A172 (cell line): ENCODE data around the gene LAMB1. TPM values are rescaled to one million over a fixed set of nuclear protein-coding genes. Genes with fewer than 3 reads are reported as not detected.
"Not testable (repeated sequence)": the region's sequence is repeated elsewhere in the genome, so short reads cannot be mapped to it uniquely, and the experiment has no call there.

Experiments
- DNase-seq: peaks from one replicate; pipeline ENCODE4 v3.0.0-alpha.2; 2015; ENCODE audit warnings: low spot score
- total RNA-seq: library from RNA; depleted of rRNA; stranded (reverse); fragments of >200 nt; shearing (Covaris generic); gene quantifications from 2 replicates; pipeline ENCODE4 v1.2.3, GENCODE V29; 2014

Gene LAMB1
- total RNA-seq, 1 experiment from 2014 or later: 133 TPM

DNA sequence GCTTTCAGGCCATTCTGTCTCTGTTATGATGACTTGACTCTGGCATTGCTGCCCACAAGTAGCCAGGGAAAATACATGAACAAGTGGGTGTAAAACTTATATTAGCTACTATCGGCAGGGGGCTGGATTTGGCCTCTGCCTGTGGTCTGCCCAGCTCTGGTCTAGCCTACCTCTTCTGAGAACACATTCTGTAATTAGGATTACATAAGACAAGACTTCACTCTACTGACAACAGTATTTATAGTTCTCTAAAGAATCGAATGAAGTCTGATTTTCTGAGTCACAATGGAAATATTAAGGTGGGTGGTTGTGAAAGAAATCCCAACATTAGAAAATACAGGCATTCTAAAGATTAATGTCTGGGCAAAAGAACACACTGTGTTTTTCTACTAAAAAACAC, 56.5 kb downstream of the LAMB1 start:
- DNase-seq: no peak

DNA sequence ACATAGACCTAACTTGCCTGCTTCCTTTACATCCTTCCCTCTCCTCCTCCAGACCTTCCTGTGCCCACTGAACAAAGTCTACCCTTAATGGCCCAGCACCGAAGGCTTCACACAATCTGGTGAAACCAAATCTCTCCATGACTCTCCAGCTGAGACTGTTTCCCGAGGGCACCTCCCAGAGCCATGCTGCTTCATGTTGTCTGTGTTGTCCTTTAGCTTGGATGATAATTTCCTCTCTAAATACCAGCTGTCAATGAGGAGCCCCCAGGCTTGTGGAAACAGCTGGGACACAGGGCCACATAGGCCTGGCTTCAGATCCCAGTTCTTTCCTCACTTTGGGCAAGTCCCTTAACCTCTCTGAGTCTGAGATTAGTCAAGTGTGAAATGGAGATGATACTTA, 57.6 kb downstream of the LAMB1 start:
- no peak for DNase-seq

DNA sequence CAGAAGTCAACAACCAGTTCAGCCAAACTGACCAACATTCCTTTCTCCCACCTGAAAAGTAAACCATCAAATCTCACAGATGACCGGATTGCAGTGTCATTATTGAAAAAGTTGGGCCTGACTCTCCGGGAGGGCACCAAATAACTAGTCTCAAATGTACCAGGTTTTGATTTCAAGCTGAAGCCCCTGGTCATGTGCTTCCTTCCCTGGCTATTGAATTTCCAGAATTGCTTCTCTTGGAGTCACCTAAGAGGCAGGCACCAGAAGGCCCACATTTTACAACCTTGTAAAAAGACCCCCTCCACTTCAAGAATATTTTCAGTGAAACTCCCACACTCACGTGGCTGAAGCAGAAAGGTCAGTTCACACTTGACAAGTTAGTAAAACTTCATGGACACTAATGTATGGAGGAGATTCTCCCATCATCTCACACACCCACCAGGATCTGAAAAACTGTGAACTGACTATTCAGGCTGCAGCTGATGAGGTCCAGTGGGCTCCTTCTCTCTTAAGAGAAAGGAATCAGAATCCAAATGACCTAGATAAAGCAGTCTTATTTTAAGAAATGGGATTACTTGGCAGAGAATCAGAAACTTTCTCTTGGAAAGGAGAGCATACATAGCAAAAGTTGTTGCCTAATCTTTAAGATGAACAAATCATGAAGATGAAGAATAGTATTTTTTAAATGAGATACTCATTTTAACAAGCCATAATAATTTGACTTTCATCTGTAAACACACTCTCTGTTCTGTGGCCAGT, 58.4 kb downstream of the LAMB1 start:
- no peak for DNase-seq

DNA sequence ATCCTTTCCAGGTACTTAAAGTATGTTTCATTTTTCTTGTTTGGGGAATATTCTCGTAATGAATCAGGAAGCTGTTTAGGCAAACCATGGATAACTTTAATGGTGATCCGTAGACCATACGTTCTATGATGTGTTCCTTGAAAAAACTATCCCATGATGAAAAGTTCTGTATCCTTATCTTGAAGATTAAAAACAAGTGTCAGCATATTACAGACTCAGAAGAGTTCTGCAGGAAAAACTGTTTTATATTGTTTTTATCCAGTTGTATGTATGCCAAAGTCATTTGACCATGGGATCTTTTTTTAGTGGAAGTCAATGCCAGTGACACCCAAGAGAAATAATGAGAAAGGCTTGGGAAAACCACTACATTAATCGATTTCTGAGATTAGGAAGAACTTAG, 59.9 kb downstream of the LAMB1 start:
- no peak for DNase-seq

DNA sequence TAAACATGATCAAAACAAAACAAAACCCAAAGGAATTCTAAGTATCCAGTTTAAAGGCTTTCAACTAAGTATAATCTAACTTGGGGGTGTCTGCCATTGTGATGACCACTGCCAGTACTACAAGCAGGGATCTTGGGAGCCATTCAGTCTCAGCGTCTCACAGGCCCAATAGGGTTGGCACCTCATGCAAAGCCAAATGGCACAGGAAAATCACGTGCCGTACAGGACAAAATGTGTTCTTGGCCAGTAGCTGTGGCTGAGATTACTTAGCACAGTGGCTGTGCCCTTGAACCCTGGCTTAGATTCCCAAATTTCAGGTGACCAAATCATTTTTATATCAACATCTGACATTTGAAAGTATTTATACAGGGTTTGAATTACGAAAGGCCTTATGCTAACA, 62.0 kb downstream of the LAMB1 start:
- DNase-seq: no peak

DNA sequence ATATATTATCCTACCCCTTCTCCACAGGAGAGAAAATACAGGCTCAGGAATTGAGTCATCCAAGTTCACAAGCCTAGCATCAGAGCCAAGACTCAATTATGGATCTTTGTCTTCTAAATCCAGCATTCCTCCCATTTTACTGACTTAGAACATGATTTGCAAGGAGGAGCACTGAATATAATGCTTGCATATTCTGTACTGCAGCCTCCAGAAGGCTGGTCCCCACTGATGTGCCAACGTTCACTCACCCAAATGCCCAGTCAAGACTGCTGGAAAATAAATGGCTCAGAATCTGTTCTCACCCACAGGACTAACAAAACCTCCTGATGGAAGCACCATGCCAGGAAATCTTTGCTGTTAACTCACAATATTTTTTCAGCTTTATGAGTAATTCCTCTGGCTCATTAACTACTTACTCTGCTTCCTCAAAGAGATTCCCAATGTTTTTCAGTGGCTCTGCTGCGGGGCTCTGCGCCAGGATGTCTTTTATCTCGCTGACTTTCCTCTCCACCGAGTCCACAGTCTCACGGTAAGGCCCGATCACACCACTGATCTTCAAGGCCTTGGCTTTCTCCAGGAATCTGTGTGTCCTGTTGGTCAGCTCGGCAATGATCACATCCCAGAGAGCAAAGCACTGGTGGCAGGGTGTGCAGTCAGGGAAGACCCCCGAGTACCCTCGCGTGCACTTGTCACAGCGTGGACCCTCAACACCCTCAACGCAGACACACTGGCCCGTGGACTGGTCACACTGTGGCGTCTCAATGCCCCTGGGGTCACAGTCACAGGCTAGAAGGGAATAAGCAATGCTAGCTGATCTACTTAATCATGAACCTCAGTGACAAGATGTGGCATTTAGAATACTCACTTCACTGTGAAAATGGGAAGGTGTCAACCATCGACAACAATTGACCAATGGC, 63.1 kb downstream of the LAMB1 start:
- peak; percentile 91 for DNase-seq

DNA sequence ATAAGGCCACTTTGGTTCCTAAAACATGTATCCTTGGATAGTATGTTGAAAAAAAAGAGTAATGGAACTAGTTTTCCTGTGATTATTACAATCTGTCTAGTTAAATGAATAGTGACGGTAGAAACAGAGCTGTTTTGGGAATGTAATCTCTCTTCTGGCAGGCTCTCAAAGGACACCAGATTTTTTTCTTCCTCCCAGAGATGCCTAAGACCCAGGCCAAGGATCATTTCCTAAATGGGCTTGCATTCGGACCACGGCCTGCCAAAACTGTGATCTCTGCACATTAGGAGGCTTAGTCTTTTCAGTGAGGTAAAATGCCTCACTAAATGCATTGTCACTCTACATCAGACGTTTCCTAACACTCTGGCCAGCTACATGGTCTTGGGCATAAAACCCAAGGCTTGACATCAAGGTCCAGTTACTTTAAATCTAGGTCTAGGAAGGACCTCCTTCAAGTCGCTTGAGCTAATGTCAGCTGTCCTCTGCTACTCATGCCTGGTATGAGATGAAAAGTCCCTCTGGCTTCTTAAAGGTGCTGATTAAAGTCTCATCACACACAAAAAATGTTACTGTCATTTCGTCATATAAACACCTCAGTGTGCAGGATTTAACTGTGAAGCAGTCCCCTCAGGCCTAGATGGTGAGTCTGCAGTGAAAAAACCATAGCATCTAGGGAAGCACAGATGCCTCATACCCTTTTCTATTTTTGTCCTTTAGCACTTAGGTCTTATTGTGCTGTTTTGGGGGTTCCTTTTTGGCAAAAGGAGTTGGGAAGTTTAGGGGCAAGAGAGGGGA, 64.3 kb downstream of the LAMB1 start:
- DNase-seq: no peak

DNA sequence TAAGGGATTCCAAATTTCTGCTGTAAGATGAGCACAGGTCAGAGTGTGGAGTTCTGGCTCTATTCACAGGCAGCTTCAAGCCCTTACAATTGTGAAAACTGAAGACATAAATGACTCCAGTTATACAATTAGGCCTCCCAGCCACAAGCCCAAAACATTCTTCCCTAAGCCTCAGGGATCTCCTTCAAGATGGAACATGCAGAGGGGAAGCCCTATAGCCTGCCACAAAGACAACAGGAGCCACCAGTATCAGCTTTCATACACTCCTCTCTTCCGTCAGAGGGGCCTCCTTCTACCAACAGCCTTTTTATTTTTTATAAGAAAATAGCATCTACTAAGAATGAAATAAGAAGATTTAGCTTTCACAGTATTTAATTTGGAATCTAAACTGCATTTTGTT, 65.4 kb downstream of the LAMB1 start:
- DNase-seq: no peak

DNA sequence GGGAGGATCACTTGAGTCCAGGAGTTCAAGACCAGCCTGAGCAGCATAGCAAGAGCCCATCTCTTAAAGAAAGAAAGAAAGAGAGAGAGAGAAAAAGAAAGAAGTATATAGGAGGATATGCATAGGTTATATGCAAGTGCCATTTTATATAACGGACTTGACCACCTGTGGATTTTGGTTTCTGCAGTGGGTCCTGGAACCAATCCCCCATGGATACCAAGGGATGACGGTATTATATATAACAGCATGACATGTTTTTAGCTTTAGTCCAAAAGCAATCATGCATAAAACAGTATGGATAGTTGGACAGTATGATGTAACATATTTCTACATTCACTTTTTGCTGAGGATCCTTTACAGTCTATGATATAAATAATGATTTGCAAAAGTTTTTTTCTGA, 66.6 kb downstream of the LAMB1 start:
- DNase-seq: no peak

DNA sequence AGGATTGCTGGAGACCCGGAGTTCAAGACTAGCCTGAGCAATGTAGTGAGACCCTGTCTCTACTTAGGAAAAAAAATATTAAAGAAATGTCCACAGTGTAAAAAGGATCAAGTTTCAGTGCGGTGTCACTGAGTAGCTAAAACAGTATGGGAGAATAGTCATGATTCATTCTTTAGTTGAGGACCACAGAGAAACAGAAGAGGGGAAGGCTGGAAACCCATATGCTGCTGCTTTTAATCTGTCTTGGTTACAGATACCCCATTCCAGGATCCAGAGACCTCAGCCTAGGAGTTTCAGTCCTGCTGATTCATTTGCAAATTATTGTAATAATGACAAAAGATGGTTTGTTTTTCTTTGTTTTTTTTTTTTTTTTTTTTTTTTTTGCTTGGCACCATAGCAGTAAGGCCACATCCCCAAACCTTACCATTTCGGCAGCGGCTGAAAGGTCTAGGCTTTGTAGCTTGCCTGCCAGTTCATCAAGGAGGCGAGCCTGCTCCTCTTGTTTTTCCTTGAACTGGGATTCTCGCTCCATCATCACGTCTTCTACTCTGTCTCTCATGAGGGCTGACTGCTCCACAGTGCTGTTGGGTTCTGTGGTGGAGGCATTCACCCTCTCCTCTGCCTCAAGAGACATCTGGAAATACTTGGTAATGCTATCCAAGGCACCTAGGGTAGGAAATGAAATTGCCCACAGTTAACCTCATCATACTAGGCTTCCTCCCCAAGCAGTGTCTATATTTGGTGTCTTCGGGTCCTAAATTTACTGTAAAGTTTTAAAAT, 67.8 kb downstream of the LAMB1 start:
- no peak for DNase-seq

DNA sequence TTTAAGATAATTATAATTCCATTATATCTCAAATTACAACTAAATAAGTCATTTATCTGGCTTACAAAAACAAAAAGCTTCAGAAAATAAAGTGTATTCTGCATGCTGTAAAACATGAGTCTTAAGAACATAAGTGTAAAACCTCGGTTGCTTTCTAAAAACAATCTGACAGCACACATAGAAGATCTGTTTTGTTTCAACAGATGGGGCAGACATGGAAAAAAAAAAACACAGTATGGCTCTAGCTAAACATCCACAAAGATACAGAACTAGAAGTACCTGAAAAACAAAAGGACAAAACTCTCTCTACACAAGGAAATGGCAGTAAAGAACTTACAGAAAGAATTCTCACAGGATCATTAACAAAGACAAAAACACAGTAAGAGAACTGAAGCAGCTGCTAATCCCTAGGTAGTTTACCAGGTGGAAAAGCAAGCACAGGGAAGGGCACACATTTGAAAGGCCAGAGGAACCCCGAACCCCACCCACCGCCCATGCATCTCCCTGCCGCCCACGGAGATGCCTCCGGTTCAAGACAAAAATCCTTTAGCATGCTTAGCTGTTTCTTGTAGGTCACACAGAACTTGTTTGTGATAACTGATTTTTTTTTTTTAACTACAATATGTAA, 69.5 kb downstream of the LAMB1 start:
- DNase-seq: no peak

DNA sequence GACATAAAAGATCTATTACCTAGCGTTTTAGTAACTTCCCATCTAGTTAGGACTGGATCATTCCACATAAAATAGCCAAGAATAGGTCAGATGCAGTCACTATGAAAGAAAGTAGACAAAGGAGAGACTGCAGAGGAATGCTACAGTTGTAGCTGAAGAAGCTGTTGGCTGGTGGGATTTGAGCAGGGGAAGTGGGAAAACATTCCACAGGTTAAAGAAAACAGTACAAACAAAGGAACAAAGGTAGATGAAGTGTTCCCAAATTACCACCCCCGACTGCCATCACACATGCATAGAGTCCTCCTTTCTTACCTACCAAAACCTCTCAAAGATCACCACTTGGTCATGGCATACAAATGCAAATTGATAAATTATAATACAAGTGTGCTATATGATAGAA, 70.2 kb downstream of the LAMB1 start:
- no peak for DNase-seq

DNA sequence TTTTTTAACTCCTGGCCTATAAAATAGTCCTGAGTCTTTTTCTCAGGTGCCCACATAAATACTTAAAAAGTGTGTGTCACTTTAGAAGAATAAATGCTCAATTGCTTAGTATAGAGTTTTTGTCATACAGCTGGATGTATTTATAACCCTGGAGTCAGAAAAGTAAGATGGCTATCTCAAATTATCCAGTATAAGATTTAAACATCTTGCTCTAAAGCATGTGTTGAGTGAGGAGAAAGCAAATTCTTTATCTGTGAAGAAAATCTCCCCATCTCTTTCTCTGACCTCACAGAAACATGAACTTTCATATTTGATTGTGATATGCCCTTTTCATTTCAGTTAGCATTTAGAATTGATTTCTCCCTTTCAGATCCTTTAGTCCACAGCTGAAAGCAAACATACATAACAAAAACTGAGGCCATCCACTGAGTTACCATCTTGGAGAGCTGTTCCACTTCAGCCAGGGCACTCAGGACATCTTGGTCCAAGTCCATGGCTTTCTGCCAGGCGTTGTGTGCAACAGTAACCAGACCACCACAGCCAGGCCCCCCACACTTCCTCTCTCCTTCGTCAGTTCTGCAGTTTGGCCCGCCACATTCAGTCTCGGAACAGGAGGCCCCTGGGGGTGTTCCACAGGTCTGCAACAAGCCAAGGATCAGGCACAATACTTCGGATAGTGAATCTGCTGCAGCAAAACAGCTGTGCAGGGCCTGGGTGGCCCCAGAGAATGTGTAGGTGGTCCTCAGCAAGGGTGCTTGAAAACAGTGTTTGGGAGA, 71.0 kb downstream of the LAMB1 start:
- DNase-seq: no peak

DNA sequence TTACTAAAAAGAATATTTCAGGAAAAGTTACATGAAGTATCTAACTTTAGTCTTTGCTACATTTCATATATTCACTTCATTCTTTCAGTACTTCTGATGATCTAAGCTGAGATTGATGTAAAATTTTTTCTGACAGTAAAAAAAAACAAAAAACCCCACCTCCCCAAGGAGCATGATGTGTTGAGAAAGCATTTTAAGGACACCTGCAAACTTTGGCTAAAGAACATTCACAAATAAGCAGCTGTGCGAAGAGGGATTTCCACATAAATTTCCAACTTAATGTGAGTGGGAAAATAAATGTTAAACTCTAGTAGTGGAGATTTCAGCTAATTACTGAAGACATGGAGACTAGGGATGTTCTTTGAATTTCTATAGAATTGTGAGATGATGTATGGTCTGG, 76.5 kb downstream of the LAMB1 start:
- DNase-seq: no peak

DNA sequence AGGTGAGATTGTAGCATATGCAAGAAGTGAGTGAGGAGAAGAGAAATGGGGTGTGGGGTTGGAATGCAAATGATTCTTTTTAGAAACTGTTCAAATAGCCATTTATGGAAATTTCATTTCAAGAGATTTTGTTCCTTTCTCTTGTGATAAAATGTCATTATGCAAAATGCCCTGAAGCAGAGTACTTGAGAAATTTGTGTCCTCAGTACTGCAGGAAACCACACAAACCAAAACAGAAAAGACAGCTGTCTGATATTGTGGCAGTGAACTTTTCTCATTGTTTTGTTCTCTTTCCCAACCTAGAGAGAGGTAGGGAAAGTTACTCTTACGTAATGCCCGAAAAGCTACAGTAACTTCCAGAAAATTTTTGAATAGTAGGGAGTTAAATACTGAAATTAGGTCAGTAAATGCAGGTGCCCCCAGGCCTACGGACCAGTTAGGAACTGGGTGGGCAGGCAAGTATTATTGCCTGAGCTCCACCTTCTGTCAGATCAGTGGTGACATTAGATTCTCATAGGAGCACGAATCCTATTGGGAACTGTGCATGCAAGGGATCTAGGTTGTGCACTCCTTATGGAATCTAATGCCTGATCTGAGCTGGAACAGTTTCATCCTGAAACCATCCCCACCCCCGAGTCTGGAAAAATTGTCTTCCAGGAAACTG, 78.0 kb downstream of the LAMB1 start:
- no peak for DNase-seq

DNA sequence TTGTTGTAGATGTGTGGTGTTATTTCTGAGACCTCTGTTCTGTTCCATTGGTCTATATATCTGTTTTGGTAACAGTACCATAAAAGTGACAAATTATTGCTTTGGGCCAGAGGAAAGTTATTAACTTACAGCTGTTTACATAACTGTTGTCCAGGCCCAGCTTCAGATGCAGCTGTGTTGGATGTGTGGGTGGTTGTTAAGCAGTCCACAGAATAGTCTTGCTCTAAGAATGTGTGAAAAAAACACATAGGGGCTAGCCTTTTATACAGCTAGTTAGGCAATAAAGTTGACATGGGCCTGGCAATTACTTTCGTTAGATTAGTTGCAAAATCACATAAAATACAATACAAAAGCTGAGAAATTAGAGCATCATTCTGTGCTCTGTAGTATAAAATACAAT, 80.1 kb downstream of the LAMB1 start:
- no peak for DNase-seq

DNA sequence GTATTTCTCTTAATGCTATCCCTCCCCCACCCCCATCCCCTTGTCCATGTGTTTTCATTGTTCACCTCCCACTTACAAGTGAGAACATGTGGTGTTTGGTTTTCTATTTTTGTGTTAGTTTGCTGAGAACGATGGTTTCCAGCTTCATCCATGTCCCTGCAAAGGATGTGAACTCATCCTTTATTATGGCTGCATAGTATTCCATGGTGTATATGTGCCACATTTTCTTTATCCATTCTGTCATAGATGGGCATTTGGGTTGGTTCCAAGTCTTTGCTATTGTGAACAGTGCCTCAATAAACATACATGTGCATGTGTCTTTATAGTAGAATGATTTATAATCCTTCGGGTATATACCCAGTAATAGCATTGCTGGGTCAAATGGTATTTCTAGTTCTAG, 81.1 kb downstream of the LAMB1 start:
- DNase-seq: not testable (repeated sequence)

DNA sequence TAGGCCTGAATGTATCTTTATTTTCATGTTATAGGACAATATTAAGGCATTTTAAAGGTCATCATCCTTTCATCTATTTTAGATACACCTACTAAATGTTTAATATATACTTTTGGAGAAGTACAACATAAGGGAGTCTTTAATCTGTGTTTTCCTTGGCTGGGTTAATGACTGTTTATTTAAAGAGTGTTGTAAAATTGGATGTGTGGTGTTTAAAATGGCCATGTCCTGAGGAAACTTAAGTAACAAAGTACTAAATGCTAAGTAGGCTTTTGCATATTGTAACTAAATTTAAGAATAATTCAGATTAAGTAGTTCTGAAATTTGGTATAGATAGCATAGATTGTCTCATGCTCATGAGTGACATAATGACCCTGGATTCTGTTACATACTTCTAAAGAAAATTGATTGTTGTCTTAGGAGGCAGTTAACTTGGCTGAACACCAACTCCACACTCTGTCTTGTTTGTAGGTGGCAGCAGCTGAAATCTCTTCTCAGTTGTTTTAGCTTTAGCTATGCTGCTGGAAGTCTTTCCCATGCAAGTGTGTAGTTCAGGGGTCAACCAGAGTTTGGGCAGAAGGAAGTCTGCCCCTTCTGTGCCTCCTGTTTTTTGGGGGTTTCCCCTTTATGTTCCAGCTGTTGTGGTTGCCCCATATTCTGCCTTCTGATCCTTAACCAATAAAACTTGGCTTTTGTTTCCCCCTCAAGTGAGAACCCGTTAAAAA, 82.8 kb downstream of the LAMB1 start:
- DNase-seq: no peak

DNA sequence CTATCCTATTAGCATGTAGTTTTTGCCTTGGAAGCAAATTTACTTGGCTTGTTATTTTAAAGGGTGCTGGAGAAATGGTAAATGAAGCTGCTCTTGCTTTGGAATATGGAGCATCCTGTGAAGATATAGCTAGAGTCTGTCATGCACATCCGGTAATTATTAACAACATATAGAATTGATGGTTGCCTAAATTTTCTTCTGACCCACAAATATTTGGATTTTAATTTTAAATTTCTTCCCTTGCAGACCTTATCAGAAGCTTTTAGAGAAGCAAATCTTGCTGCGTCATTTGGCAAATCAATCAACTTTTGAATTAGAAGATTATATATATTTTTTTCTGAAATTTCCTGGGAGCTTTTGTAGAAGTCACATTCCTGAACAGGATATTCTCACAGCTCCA, 84.0 kb downstream of the LAMB1 start:
- DNase-seq: no peak
